A549 (cell line): ENCODE measurements around the gene TNNI3K. TPM values are rescaled to one million over a fixed set of nuclear protein-coding genes. Genes with fewer than 3 reads are reported as not detected.

Source experiments
- ATAC-seq, 2 experiments: fragments of 200-7000 bp in 1 of 2; fragments of >200 bp in 1 of 2; cut with Nextera tagmentation in 1 of 2; cut with Tn5 transposase in 1 of 2; 3 replicates each; pipeline versions ENCODE4 v1.8.0 to v1.9.1; 2018 to 2020; ENCODE audit warnings: mild to moderate bottlenecking in 1 of 2, moderate library complexity in 1 of 2
- CTCF ChIA-PET: fragments of 300-600 bp; sonication (Branson Sonifier 250); formaldehyde crosslinking; extraction: SDS; loops from one replicate; lab custom pipeline; 2021; ENCODE audit warnings: antibody characterized with exemption, inconsistent platforms; lab: Yijun Ruan, JAX
- POLR2A ChIA-PET: fragments of 350-600 bp; formaldehyde crosslinking; extraction: SDS; loops from one replicate; lab custom pipeline; 2021; ENCODE audit warnings: antibody characterized with exemption, inconsistent platforms; lab: Yijun Ruan, JAX
- DNase-seq, 2 experiments: peaks; one replicate each; pipeline versions ENCODE4 v3.0.0 to v3.0.0-alpha.2; 2011 to 2016; ENCODE audit warnings: low read depth in 1 of 2, low spot score in 1 of 2
- FAIRE-seq: peaks from 2 replicates; lab custom pipeline; 2011; peaks lifted over from hg19 to GRCh38; lab: Jason Lieb, UNC
- H3K27ac ChIP-seq, 2 experiments: fragments of >200 bp; sonication (Bioruptor Twin); formaldehyde crosslinking; 3 replicates each; pipeline ENCODE4 v1.5.1; 2016 to 2017
- H3K4me1 ChIP-seq: fragments of >200 bp; sonication (Bioruptor Twin); formaldehyde crosslinking; 3 replicates; pipeline ENCODE4 v1.6.1; 2016
- H3K4me2 ChIP-seq: fragments of >200 bp; sonication (Bioruptor Twin); formaldehyde crosslinking; 3 replicates; pipeline ENCODE4 v1.6.1; 2016
- H3K4me3 ChIP-seq: fragments of >200 bp; sonication (Bioruptor Twin); formaldehyde crosslinking; 3 replicates; pipeline ENCODE4 v1.5.1; 2016
- H3K9me3 ChIP-seq: fragments of >200 bp; sonication (Bioruptor Twin); formaldehyde crosslinking; 3 replicates; pipeline ENCODE4 v1.6.1; 2016
- BHLHE40 ChIP-seq: IDR thresholded peaks from 2 replicates; pipeline ENCODE4 v1.6.1; 2012; ENCODE audit warnings: low read depth, low read length, inconsistent platforms
- CBX2 ChIP-seq: fragments of 200-600 bp; sonication (generic); IDR thresholded peaks from 2 replicates; pipeline ENCODE4 v1.6.1; 2016; ENCODE audit warnings: low read depth, mild to moderate bottlenecking, borderline replicate concordance
- CEBPB ChIP-seq, 2 experiments: fragments of >200 bp in 1 of 2; sonication (Bioruptor Twin) in 1 of 2; formaldehyde crosslinking in 1 of 2; IDR thresholded peaks; 2 replicates each; pipeline ENCODE4 v1.6.1; 2012 to 2016
- CHD2 ChIP-seq: fragments of 150-350 bp; IDR thresholded peaks from 2 replicates; pipeline ENCODE4 v1.6.1; 2014; ENCODE audit warnings: low read length; ENCODE audit not compliant: partially characterized antibody
- CHD4 ChIP-seq: fragments of 200-600 bp; sonication (generic); IDR thresholded peaks from 2 replicates; pipeline ENCODE4 v1.6.1; 2016; ENCODE audit warnings: antibody characterized with exemption, mild to moderate bottlenecking, borderline replicate concordance
- CTCF ChIP-seq: fragments of >200 bp; sonication (Bioruptor Twin); formaldehyde crosslinking; IDR thresholded peaks from 3 replicates; pipeline ENCODE4 v1.5.1; 2016
- E2F6 ChIP-seq: IDR thresholded peaks from 2 replicates; pipeline ENCODE4 v1.6.1; 2012; ENCODE audit warnings: low read depth, borderline replicate concordance
- EHF ChIP-seq: fragments of 250-450 bp; sonication (Bioruptor Pico); IDR thresholded peaks from 2 replicates; pipeline ENCODE4 v1.5.0; 2020; ENCODE audit warnings: mild to moderate bottlenecking
- FOXS1 ChIP-seq: fragments of 250-450 bp; sonication (Bioruptor Pico); IDR thresholded peaks from 2 replicates; pipeline ENCODE4 v1.5.0; 2020; ENCODE audit warnings: mild to moderate bottlenecking, moderate library complexity
- HDAC2 ChIP-seq: fragments of 200-600 bp; sonication (generic); IDR thresholded peaks from 2 replicates; pipeline ENCODE4 v1.6.1; 2016
- HMGXB4 ChIP-seq: fragments of 250-450 bp; sonication (Bioruptor Pico); IDR thresholded peaks from 2 replicates; pipeline ENCODE4 v1.5.0; 2021; ENCODE audit warnings: mild to moderate bottlenecking, moderate library complexity, borderline replicate concordance
- KDM5A ChIP-seq: fragments of 200-600 bp; sonication (generic); IDR thresholded peaks from 2 replicates; pipeline ENCODE4 v1.6.1; 2016; ENCODE audit warnings: antibody characterized with exemption, mild to moderate bottlenecking
- NR3C1 ChIP-seq: fragments of >200 bp; sonication (Bioruptor Twin); formaldehyde crosslinking; IDR thresholded peaks from 3 replicates; pipeline ENCODE4 v1.6.1; 2017
- PHF8 ChIP-seq: fragments of 200-600 bp; sonication (generic); IDR thresholded peaks from 2 replicates; pipeline ENCODE4 v1.6.1; 2016; ENCODE audit warnings: low read depth, mild to moderate bottlenecking, antibody characterized with exemption, moderate library complexity, borderline replicate concordance
- POLR2A ChIP-seq: IDR thresholded peaks from 2 replicates; pipeline ENCODE4 v1.6.1; 2012; ENCODE audit warnings: mild to moderate bottlenecking, low read length
- RAD21 ChIP-seq, 2 experiments: fragments of >200 bp in 1 of 2; sonication (Bioruptor Twin) in 1 of 2; formaldehyde crosslinking in 1 of 2; IDR thresholded peaks in 1 of 2; conservative IDR thresholded peaks in 1 of 2; 2 replicates in 1 of 2; 3 replicates in 1 of 2; pipeline ENCODE4 v1.6.1; 2012 to 2018; ENCODE audit warnings: inconsistent platforms in 1 of 2
- RCOR1 ChIP-seq: fragments of 150-350 bp; IDR thresholded peaks from 2 replicates; pipeline ENCODE4 v1.6.1; 2014; ENCODE audit warnings: antibody characterized with exemption, low read length, low read depth
- RFX5 ChIP-seq: fragments of 450-650 bp; IDR thresholded peaks from 2 replicates; pipeline ENCODE4 v1.7.1; 2014; ENCODE audit warnings: antibody characterized with exemption, mild to moderate bottlenecking, moderate library complexity
- TP53 ChIP-seq: fragments of 250-450 bp; sonication (Bioruptor Pico); IDR thresholded peaks from 2 replicates; pipeline ENCODE4 v1.5.0; 2021; ENCODE audit warnings: mild to moderate bottlenecking, moderate library complexity
- ZFP36 ChIP-seq: fragments of 450-650 bp; IDR thresholded peaks from 2 replicates; pipeline ENCODE4 v1.6.1; 2014; ENCODE audit warnings: borderline replicate concordance; ENCODE audit not compliant: partially characterized antibody
- ZNF302 ChIP-seq: fragments of 250-450 bp; sonication (Bioruptor Pico); IDR thresholded peaks from 2 replicates; pipeline ENCODE4 v1.9.0; 2021; ENCODE audit warnings: inconsistent platforms, mild to moderate bottlenecking, moderate library complexity
- WGBS: methylation state at CpG from one replicate; pipeline ENCODE4 v1.1.6; 2017; ENCODE audit errors: missing lambda C conversion rate; 5-methylcytosine and 5-hydroxymethylcytosine counted together
- polyA plus RNA-seq, 4 experiments: library from polyadenylated mRNA; depleted of rRNA in 3 of 4; stranded (reverse); fragments of >200 nt; fragmentation: RNase III in 1 of 4; extraction: RNeasy Plus Mini Kit Qiagen cat#74134 plus additional on column Dnase treatment in 1 of 4; gene quantifications; 2 replicates in 3 of 4; 3 replicates in 1 of 4; pipeline ENCODE4 v1.2.3, GENCODE V29; 2011 to 2017

TNNI3K gene
- polyA plus RNA-seq, 2 of the 4 experiments (the other 2 are of a cell fraction), result 0.67 TPM; not detected in 1

- Histone ChIP-seq H3K4me3 (no peak overlapping the region), H3K4me1 (no peaks in the 10 kb centered on the region), H3K4me2 (no peak overlapping the region), H3K9me3 (no peaks in the 10 kb centered on the region), H3K27ac (no peak overlapping the region)
- CTCF ChIA-PET, result no interaction called here
- WGBS, result 42% methylated on average over 6 of the region's 6 CpGs
- DNase-seq, result no peak
- FAIRE-seq, result no peak
- POLR2A ChIA-PET, result no interaction called here
- no peak for ATAC-seq
- TF ChIP-seq ZNF302 (CRISPR knock-in tag) (no peak), RFX5 (no peak), PHF8 (no peak), CTCF (no peak), ZFP36 (no peak), POLR2A (no peak)
Measured at GRCh38 chr1:74464037-74464436, 228.8 kb downstream of the TNNI3K start.

- FAIRE-seq, result no peak
- TF ChIP-seq ZNF302 (CRISPR knock-in tag) (no peak), CBX2 (no peak), FOXS1 (CRISPR knock-in tag) (no peak), KDM5A (no peak), CEBPB (IDR thresholded peaks at IDR 0.05) (no peak), HDAC2 (no peak), RFX5 (no peak), E2F6 (no peak), CHD2 (no peak), HMGXB4 (CRISPR knock-in tag) (no peak), BHLHE40 (no peak), EHF (CRISPR knock-in tag) (no peak), RCOR1 (no peak), NR3C1 (no peak), RAD21 (conservative IDR thresholded peaks at IDR 0.05 in 1 of 2, IDR thresholded peaks at IDR 0.05 in 1 of 2) (no peak), CHD4 (no peak), TP53 (CRISPR knock-in tag) (no peak), CTCF (no peak)
- no peaks in the 10 kb centered on the region for H3K4me1 ChIP-seq
- no peak overlapping the region for H3K27ac ChIP-seq
- no peak overlapping the region for H3K4me3 ChIP-seq
- no CpG with 5 or more reads among the region's 24 CpGs for WGBS
- no peak for DNase-seq
- ChIA-PET POLR2A (no interaction called here), CTCF (interaction anchor here (1.0 kb wide), 1 partner anchor 9 kb away, joined by 3 read pairs; no protein-coding TSS in a partner anchor)
- no peaks in the 10 kb centered on the region for H3K9me3 ChIP-seq
- ATAC-seq, result no peak
- H3K4me2 ChIP-seq, result no peak overlapping the region
Measured at GRCh38 chr1:74465193-74465681, 230.1 kb downstream of the TNNI3K start.
